Right atrium auricular region (tissue), 2 donors: ENCODE measurements around the gene GFI1B. TPM values are rescaled to one million over a fixed set of nuclear protein-coding genes. Genes with fewer than 3 reads are reported as not detected.

Experiments
- DNase-seq: peaks from one replicate; pipeline ENCODE4 v3.0.0-alpha.2; 2019; ENCODE audit warnings: low spot score
- H3K27ac ChIP-seq, 2 donors: fragments of 200-600 bp; sonication (generic); 1 replicate in 1 of 2; 2 replicates in 1 of 2; pipeline ENCODE4 v1.5.1; 2016 to 2019
- H3K27me3 ChIP-seq, 2 donors: fragments of 200-600 bp; sonication (generic); one replicate each; pipeline versions ENCODE4 v1.5.1 to v1.6.0; 2017 to 2019
- H3K36me3 ChIP-seq: fragments of 200-600 bp; sonication (generic); one replicate; pipeline ENCODE4 v1.5.1; 2016
- H3K4me1 ChIP-seq, 2 donors: fragments of 200-600 bp; sonication (generic); one replicate each; pipeline versions ENCODE4 v1.5.1 to v1.6.0; 2017 to 2019
- H3K4me3 ChIP-seq, 2 donors: fragments of 200-600 bp; sonication (generic); 1 replicate in 1 of 2; 2 replicates in 1 of 2; pipeline ENCODE4 v1.5.1; 2017 to 2019; ENCODE audit warnings: mild to moderate bottlenecking in 1 of 2, moderate library complexity in 1 of 2
- H3K9me3 ChIP-seq, 2 donors: fragments of 200-600 bp; sonication (generic); one replicate each; pipeline ENCODE4 v1.5.1; 2019
- CTCF ChIP-seq, 2 donors: fragments of 200-600 bp; sonication (generic); IDR thresholded peaks; one replicate each; pipeline ENCODE4 v1.5.1; 2019; ENCODE audit warnings: antibody characterized with exemption in 2 of 2
- total RNA-seq, 2 donors: library from RNA; depleted of rRNA; stranded (reverse); fragments of >200 nt; gene quantifications; one replicate each; pipeline ENCODE4 v1.1.0, GENCODE V29; 2016

GFI1B gene
- total RNA-seq, 2 donors from 2014 or later: 0.35 TPM; not detected in 1

- DNase-seq: no peak
- TF ChIP-seq CTCF (IDR thresholded peaks at IDR 0.05): no peak
- no peaks in the 10 kb centered on the region for H3K36me3 ChIP-seq
Measured at GRCh38 chr9:133008824-133009223, 30.3 kb downstream of the GFI1B start.

GRCh38 chr9:133009906-133010582, 31.6 kb downstream of the GFI1B start:
- Histone ChIP-seq H3K27ac (no peak overlapping the region), H3K4me3 (no peak overlapping the region), H3K9me3 (peaks cover 0 to 8% of the 10 kb centered on the region in 2 donors), H3K4me1 (no peaks in the 10 kb centered on the region), H3K27me3 (no peaks in the 10 kb centered on the region), H3K36me3 (no peaks in the 10 kb centered on the region)
- TF ChIP-seq CTCF (IDR thresholded peaks at IDR 0.05): no peak
- DNase-seq: no peak

More at GRCh38 chr9:133008824-133009223, 30.3 kb downstream of the GFI1B start:
- Histone ChIP-seq H3K27me3 (no peaks in the 10 kb centered on the region), H3K4me3 (no peak overlapping the region), H3K27ac (no peak overlapping the region), H3K9me3 (peaks cover 0 to 8% of the 10 kb centered on the region in 2 donors), H3K4me1 (no peaks in the 10 kb centered on the region)

- Histone ChIP-seq H3K9me3 (peaks cover 0 to 17% of the 10 kb centered on the region in 2 donors), H3K27ac (no peak overlapping the region), H3K4me1 (no peaks in the 10 kb centered on the region), H3K36me3 (no peaks in the 10 kb centered on the region), H3K4me3 (no peak overlapping the region), H3K27me3 (no peaks in the 10 kb centered on the region)
- no peak for DNase-seq
- no peak for TF ChIP-seq CTCF (IDR thresholded peaks at IDR 0.05)
Measured at GRCh38 chr9:133014696-133015095, 36.2 kb downstream of the GFI1B start.

GRCh38 chr9:133023117-133023890, 44.8 kb downstream of the GFI1B start:
- Histone ChIP-seq H3K9me3 (no peaks in the 10 kb centered on the region), H3K27ac (no peak overlapping the region), H3K4me3 (no peak overlapping the region), H3K4me1 (peaks cover 0 to 3% of the 10 kb centered on the region in 2 donors), H3K27me3 (no peaks in the 10 kb centered on the region), H3K36me3 (no peaks in the 10 kb centered on the region)
- no peak for DNase-seq
- TF ChIP-seq CTCF (IDR thresholded peaks at IDR 0.05): no peak

GRCh38 chr9:133026426-133026825, 47.9 kb downstream of the GFI1B start:
- no peak overlapping the region for H3K27ac ChIP-seq
- H3K27me3 ChIP-seq: no peaks in the 10 kb centered on the region

More at GRCh38 chr9:133026426-133026825, 47.9 kb downstream of the GFI1B start:
- H3K4me1 ChIP-seq: peaks cover 0 to 20% of the 10 kb centered on the region in 2 donors
- no peaks in the 10 kb centered on the region for H3K36me3 ChIP-seq
- no peak overlapping the region for H3K4me3 ChIP-seq
- DNase-seq: no peak
- no peak for TF ChIP-seq CTCF (IDR thresholded peaks at IDR 0.05)
- no peaks in the 10 kb centered on the region for H3K9me3 ChIP-seq
